HG03565 (cell line): Measurements from ENCODE around the gene CLIC3.

ENCODE experiments used
- ATAC-seq: cut with Tn5 transposase; IDR thresholded peaks from one replicate; pipeline ENCODE4 v1.9.1; 2021; ENCODE audit warnings: mild to moderate bottlenecking, moderate library complexity; ENCODE audit not compliant: unreplicated experiment

Gene CLIC3

DNA sequence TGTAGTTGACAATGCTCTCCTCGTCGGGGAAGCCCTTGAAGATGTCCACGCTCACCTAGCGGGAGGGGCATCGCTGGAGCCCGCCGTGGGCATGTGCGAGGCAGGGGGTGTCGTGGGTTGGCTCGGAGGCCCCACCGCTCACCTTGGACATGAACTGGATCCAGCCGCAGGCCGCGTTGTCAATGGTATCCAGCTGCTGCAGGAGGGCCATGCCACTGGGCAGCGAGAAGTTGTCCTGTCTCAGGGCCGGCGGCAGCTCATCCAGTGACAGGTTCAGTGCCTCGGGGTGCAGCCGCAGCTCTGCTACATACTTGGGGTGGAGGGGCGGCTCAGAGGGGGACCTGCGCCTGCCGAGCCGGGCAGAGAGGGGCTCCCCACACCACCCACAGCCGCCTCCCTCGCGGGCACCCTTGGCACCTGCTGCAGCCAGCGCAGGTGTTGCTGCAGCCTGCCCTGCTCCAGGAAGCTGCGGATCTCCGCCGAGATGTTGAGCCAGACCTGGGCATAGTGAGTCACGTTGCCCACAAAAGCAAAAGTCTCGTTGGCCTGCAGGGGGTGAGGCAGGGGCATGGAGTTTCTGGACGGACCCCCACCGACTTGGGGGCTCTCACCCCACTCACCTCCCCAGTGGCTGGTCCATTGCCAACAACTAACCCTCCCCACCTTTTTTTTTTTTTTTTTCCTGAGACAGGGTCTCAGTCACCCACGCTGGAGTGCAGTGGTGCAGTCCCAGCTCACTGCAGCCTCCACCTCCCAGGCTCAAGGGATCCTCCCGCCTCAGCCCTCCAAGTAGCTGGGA is 22.6 kb upstream of the CLIC3 start:
- no peak for ATAC-seq

DNA sequence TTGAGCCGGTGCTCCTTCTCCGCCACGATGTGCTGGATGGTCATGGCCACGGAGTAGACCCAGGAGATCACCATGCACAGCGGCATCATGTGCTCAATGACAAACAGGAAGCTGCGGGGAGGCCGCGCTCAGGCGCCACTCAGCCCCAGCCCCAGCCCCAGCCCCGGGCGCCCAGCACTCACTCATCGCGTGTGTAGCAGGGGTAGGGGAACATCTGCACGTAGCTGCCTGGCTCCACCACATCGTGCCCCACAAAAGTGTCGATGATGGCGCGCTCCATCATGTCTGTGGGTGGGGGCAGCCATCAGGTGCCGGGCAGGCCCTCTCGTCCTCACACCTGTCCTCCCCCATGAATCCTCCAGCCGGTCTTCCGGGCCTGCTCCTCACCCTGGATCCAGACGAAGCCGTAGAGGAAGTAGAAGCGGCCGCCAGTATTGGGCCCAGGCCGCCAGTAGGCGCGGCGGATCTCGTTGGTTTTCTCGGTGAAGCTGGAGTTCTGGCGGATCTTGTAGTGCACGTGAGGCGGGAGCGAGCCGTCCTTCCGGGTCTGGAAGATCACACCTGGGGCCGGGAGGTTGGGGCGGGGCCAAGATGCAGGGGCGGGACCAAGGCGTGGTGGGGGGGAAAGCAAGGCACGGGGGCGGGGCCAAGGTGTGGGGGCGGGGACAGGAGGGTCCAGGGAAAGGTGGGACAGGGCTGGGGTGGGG is 21.6 kb upstream of the CLIC3 start:
- no peak for ATAC-seq

DNA sequence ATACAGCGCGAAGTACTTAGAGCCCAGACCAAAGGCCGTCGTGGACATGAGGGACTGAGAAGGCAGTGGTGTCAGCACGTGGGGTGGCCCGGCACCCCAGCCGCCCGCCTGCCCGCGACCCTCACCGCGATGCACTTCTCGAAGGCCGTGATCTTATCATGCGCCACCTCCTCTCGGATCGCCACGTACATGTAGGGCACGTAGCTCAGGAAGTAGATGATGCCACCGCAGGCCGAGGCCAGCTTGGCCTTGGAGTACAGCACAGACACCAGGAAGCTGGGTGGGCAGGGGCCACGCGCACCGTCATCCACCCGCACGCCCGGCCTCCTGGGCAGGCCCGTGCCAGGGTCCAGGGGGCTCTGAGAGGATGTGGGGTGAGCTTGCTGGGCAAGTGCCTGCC is 20.7 kb upstream of the CLIC3 start:
- no peak for ATAC-seq

DNA sequence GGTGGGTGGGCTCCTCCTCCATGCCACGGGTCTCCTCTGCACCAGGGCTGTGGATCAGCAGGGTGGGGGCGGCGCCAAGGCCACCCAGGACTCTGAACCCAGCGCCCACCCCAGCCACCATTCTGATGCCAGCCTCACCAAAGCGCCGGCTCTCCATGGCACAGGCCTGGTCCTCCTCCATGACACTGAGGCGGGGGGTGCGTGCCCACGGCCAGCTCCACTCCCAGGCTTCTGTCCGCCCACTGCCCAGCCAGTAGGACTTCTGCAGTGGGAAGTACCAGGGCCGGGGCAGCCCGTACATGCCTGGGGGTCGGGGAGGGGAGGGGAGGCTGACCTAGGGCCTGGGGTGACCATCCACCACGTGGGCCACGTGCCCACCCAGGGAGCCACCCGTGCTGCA is 20.1 kb upstream of the CLIC3 start:
- no peak for ATAC-seq

DNA sequence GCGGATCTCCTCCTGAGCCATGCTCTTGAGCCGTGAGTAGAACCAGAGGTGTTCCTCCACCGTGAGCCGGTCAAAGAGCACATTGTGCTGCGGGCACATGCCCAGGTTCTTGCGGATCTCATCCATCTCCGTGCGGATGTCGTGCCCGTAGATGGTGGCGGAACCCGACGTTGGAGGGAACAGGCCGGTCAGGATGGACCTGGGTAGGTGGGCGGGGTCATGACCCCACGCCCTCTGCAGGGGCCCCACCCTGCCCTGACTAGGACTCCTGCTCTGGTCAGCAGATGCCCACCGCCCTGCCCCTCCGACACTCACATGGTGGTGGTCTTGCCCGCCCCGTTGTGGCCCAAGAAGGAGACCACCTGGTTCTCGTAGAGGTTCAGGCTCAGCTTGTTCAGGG is 19.6 kb upstream of the CLIC3 start:
- ATAC-seq, result no peak

DNA sequence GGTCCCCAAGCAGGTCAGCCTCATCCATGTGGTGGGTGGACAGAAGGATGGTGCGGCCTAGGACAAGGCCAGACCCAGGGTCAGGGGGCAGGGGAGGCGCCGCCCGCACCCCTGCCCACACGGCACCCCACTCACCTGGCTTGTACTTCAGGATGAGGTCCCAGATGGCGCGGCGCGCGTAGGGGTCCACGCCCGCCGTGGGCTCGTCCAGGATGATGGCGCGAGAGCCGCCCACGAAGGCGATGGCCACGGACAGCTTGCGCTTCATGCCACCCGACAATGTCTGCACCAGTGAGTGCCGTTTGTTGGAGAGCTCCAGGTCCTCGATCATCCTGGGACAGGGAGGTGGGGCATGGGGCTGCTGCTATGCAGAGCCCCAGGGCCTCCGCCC is 19.2 kb upstream of the CLIC3 start:
- no peak for ATAC-seq

DNA sequence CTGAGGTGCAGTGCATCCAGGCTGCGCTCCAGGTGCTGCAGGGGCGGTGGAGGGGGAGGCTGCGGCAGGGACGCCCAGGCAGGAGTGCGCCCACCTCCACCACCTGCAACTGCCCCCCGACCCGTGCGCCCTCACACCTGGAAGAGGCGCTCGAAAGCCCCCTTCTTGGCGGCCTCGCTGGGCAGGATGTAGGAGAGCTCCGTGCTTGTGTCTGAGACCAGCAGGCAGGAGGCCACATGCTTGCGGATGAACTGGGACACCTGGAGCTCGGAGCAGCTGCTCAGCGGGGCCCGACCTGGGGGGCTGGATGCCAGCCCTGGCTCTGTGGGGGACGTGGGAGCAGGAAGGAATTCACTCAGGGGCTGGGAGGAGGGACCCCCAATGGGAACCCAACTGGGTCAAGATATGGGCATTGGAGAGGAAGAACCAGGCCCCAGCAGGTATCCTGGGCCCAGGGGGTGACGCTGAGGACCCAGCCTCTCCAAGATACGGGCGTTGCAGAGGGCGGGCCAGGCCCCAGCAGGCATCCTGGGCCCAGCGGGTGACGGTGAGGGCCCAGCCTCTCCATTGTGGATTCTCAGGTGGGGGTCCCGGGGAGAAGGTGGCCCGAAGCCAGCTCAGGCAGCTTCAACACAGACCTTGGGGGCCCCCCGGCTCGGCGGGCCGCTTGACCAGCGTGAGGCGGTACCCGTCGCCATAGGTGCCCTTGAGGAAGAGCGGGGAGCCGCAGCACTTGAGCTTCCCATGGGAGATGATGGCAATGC is 18.6 kb upstream of the CLIC3 start:
- no peak for ATAC-seq

DNA sequence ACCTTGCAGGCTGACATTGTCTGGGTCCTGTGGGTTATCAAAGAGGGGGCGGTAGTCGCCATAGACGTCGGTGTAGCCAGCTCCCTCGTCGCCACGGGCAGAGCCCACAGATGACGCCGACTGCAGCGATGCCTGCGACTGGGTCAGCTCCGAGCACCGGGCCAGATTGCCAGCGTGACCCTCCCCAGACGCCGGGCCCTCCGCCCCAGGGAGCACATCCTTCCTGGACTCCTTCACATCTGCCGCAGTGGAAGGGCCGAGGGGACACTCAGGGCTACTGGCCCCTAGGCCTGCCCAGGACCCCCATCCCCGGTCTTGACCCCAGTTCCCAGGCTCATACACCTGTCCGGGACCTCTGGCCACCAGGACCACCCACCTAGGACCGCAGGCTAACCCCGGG is 17.8 kb upstream of the CLIC3 start:
- ATAC-seq, result no peak

DNA sequence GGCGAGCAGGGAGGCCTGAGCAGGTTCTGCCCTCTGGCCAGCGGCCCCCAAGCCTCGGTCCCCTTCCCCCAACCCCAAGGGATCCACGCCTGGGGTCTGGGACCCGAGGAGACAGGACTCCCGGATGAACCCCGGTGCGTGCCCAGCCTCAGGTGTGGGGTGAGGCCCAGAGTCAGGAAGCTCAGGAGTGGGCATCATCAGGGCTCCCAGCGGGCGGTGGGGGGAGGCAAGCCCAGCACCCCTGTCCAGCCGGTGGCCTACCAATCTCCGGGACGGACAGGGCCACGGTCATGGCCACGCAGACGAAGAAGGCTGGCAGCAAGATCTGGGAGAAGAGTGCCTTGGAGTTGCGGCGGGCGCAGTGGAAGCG is 17.2 kb upstream of the CLIC3 start:
- ATAC-seq, result no peak

DNA sequence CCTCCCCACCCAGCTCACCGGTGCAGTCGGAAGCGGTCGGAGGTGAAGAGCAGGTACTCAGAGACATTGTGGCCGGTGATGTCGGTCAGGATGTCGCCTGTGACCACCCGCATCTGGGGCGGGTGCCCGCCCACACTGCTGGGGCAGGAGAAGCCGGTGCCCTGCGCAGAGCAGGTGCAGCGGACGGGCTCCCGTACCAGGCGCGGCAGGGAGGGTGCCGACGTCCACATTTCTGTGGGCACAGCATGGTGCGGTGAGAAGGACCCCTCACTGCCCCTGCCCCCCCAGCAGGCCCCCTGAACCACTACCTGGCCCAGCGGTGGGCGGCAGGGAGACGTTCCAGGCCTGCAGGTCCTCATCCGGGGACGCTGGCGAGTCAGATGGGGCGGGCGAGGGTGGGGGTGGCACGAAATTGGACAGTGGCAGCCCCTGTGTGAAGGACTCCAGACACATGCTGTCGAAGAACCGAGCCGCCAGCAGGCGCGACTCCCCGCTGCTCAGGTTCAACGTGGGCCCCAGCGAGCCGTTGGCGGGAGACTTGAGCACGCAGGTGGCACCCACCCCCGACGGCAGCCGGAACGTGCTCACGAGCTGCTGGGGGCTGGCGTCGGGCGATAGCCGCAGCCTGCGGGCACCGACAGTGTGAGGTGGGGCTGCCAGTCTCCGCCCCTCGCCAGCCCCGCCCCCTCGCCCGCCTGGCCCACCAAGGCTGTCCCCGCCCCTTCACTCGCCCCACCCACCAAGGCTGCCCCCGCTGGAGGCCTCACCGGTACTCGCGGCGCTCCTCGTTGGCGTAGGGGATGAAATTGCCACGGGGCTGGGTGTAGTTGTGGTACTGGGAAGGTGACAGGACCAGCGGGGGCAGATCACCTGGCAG is 16.6 kb upstream of the CLIC3 start:
- ATAC-seq, result no peak

DNA sequence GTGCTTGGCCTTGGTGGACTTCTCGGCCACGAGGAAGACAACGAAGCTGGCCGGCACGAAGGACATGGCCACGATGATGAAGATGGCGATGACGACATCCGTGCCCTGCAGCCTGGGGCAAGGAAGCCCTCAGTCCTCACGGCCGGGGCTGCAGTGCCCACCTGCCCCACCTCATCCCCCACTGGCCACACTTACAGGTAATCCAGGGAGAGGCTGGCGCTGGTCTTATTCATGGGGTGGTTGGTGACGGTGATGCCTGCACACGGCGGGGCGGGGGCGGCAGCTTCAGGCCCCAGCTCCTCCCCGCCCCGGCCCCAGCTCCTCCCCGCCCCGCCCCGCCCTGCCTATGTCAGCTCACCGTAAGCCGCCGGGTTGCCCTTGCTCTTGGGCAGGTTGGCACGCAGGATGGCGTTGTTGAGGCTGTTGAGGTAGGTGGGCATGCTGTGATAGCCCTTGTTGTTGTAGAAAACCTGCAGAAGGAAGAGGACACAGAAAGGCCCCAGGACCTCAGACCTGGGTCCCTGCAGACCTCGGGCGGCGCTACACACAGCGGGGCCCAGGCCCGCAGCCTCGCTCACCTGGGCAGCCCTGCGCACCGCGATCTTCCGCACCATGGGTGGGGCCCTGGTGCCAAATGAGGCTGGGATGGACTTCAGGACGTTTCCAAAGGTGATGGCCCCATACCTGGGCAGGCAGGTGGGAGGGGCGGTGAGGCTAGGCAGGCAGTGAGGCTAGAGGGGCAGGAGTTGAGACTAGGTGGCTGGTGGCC is 15.7 kb upstream of the CLIC3 start:
- no peak for ATAC-seq

DNA sequence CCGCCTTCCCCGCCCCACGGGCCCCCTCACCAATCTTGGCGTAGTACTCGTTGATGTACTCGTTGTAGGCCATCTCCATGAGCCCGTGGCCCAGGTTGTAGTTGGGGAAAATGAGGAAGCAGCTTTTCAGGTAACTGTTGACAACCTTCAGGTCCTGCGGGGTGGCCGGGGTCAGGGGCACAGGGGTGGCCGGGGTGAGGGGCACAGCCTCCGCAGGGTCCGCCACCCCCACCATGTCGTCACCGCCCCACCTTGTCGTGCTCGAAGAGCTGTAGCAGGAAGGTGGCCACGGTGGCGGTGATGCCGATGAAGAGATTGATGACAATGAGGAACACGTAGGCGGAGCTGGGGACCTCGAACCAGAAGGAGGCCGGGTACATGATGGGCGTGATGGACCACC is 14.8 kb upstream of the CLIC3 start:
- ATAC-seq, result no peak

DNA sequence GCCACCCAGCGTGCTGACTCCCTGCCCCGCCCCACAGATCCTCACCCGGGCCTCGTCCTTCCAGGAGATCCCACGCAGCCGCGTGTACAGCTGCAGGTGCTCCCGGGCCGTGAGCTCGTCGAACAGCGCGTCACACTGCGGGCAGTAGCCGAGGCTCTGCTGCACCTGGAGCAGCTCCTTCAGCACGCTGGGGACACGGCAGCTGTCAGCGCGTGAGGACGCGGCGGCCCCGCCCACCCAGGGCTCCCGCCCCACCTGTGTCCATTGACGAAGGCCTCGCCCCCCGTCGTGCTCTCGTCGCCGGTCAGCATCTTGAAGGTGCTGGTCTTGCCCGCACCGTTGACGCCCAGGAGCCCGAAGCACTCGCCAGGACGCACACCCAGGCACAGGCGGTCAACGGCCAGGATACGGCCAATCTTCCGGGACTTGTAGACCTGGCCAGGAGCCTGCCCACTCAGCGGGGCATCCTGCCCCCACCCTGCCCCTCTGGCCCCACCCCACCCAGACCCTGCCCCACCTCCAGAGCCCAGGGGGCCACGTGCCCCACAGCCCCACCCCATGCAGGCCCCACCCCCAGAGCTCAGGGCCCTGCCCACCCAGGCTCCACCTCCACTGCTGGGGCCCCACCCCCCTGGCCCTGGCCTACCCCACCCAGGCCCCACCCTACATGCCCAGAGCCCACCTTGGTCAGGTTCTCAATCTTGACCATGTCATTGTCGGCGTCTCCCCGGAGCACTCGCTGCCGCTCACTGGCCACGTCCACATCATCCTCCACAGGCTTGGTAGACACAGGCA is 13.8 kb upstream of the CLIC3 start:
- no peak for ATAC-seq

DNA sequence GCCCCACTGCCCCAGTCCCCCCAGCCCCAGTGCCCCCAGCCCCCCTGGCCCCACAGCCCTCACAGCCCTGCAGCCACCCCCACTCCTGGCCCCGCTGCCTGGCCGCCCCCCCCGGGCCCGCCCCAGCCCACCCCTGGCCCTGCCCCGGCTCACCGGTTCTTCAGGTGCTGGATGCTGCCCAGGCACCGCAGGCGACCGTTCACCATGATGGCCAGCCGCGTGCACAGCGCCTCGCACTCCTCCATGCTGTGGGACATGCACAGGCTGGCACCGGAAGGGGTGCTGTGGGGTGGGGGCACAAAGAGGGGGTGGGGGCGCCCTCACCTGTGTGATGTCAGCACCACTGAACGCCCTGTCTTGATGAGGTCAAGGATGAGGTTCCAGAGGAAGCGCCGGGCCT is 12.8 kb upstream of the CLIC3 start:
- ATAC-seq, result no peak

DNA sequence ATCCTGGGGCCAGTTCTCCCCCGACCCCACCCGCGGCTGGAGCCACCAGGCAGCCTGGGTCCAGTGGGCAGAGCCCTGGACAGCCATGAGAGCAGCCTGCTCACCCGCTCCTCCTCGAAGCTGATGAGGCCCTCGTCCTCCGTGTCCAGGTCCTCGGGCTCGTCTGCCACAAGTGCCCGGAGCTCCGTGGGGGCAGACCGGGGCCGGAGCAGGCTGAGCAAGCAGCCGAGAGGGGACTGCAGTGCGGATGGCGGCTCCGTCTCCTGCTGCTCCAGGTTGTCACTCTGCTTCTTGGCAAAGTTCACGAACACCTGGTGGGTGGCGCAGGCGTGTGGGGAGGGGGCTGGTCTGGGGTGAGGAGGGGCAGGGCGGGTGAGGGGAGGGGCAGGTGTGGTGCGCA is 11.9 kb upstream of the CLIC3 start:
- ATAC-seq, result no peak

DNA sequence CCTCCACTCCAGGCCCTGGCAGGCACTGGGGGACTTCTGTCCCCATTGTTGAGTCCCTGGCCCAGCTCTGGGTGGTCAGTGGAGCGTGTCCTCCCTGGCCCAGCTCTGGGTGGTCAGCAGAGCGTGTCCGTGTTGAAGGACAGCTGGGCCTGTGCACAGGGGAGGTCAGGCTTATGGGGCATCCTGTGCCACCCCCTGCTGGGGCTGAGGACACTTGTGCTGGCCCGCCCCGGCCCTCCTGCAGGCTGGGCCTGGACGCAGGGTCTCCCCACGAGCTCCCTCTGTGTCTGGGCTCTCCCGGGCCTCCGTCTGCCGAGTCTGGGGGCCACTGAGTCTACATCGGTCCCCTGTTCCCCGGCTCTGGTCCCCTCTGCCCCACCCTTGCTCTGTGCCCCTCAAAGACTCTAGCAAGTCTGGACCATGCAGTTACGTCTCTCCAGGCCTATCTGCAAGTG is 11.5 kb upstream of the CLIC3 start:
- no peak for ATAC-seq

DNA sequence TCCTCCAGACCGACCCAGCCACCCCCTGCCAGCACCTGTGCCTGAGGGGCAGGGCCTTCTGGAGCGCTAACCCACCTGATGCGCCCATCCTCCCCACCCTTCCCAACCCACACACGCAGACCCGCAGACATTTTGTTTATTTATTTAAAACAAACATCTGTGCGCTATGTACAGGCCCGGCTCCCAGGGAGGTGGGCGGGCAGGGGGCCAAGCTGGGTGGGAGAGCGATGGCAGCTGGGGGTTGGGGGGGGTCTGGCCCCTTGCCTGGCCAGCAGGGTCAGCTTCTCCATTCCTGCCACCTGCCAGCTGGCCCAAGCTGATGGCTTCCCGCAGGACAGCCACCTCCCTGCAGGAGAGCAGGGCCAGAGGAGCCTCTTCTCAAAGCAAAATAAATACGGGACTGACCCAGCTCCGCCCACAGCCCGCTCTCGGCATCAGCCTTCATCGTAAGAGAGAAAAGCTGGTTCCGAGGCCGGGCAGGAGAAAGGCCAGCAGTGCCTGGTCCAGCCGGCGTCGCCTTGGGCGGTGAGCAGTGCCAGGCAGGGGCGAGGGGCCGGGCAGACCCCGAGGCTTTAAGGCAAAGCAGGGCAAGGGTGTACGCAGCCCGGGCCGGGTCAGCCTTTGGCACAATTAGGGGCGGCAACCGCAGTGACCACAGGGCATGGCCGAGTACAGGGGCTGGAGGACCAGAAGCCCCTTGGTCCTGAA is 10.9 kb upstream of the CLIC3 start:
- ATAC-seq, result no peak

DNA sequence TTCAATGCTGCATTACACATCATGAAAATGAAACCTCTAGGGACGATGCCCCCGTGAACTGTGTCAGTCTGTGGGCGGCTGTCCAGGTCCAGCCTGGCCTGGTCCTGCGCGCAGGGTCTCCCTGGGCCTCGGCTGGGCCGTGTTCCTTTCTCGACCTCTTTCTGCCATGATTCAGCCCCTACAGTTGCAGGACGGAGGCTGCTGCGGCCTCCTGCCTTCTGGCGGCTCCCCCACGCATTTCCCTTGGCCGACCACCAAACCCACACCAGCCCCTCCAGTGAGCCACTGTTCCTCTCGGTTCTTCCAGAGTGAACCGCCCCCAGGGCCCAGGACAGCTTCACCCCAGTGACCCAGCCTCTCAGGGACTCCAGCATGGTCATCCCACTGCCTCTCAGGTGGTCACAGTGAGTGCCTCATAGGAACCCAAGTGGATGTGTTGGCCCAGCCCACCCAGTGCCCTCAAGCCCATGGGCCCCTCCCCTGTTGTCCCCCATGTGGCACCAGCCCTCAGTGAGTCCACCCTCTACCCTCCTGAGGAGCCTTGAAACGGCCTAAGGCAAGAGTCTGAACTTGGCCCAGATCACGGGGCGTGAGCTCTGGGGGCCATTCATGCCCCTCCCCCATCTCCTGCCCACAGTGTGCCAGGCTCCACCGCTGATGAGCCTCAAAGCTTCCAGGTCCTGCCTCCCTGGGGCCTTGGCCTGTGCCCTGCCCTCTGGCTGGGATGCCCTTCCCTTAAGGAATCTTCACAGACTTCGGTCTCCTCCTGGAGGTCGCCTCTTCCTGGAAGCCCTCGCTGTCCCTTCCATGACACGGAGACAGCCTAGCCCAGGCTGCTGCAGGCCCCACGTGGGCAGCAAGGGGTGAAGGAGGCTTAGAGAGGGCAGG is 10.0 kb upstream of the CLIC3 start:
- ATAC-seq, result no peak
